Measurements from ENCODE around the gene ERI3.

DNA sequence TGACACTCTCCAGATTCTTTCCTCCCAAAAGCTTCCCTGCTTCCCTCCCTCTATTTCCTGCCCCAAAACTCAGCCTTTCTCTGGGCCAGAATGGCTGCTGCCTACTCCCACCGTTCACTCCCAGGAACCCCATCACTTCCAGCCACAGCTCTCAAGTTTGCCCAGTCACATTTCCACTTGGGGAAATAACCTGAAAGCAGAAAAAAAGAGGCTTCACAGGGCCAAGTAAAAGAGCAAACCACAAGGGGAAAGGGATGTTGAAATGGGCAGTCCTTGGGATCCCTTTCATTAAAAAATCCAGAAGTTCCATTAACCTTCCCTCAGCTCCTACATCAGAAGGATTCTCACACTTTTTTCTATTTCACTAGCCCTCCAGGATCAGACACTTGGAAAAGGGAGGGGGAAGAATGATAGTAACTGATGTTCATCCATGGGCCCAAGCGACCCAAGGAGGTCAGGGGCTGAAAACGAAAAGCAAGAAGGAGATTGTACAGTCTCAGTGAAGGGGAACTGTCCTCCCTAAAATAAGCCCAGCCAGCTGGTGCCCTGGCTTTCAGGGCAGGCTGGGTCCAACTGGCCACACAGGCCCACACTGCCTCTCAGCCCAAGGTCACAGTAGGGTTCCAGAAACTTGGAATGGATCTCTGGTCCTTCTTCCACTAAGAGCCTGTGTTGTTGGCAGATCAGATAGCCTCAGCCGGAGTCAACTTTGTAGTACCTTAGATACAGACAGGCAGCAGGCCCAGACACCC is 92.1 kb downstream of the ERI3 start:
- TF ChIP-seq POLR2A (IDR thresholded peaks at IDR 0.05) (no peak), CTCF (IDR thresholded peaks at IDR 0.05) (no peak), POLR2AphosphoS5 (IDR thresholded peaks at IDR 0.05; ENCODE audit: insufficient read depth in 1 of 2, low read depth in 1 of 2) (no peak)

Measured in vagina (tissue), 2 donors.